Fibroblast of pulmonary artery (primary cell): Measurements from ENCODE around the gene CELSR2.

Experiments used
- DNase-seq: peaks from one replicate; pipeline ENCODE4 v3.0.0-alpha.2; 2010; ENCODE audit warnings: low read depth
- H3K4me3 ChIP-seq: replicated peaks from 2 replicates; pipeline ENCODE4 v1.5.1; 2011; ENCODE audit warnings: low read depth, mild to moderate bottlenecking, control low read depth, low read length, moderate library complexity
- TF ChIP-seq, protein P1 (sequence below): IDR thresholded peaks from 2 replicates; pipeline ENCODE4 v1.5.1; 2011; ENCODE audit warnings: mild to moderate bottlenecking, control low read depth, low read length, inconsistent platforms; ENCODE audit errors: missing control alignments

The CELSR2 gene

GRCh38 chr1:109256085-109256484 is 6.7 kb downstream of the CELSR2 start:
- TF ChIP-seq, protein P1, sequence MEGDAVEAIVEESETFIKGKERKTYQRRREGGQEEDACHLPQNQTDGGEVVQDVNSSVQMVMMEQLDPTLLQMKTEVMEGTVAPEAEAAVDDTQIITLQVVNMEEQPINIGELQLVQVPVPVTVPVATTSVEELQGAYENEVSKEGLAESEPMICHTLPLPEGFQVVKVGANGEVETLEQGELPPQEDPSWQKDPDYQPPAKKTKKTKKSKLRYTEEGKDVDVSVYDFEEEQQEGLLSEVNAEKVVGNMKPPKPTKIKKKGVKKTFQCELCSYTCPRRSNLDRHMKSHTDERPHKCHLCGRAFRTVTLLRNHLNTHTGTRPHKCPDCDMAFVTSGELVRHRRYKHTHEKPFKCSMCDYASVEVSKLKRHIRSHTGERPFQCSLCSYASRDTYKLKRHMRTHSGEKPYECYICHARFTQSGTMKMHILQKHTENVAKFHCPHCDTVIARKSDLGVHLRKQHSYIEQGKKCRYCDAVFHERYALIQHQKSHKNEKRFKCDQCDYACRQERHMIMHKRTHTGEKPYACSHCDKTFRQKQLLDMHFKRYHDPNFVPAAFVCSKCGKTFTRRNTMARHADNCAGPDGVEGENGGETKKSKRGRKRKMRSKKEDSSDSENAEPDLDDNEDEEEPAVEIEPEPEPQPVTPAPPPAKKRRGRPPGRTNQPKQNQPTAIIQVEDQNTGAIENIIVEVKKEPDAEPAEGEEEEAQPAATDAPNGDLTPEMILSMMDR: no peak
- no peak for DNase-seq
- H3K4me3 ChIP-seq: no peak overlapping the region

DNA sequence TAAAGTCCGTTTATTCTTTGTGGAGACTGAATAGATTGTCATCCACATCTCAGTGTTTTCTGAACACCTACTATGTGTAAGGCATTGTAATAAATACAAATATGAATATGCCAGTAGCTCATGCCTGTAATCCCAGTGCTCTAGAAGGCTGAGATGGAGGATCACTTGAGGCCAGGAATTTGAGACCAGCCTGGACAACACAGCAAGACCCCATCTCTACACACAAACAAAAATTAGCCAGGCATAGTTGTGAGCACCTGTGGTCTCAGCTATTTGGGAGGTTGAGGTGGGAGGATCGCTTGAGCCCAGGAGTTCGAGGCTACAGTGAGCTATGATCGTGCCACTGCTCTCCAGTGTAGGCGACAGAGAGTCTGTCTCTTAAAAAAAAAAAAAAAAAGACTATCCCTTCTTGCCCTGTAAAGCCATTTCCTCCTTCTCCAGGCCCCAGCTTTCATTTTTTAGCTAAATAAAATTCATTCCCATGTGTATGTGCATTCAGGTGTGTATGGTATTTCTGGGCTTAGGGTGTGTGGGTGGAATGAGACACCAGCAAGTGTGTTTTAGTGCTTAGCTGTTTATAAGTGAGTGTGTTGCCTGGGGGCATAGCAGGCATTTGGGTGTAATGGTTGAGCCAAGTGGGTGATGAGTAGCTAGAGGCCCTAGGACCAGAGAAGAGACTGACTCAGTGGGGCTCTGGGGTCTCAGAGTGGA is 7.8 kb downstream of the CELSR2 start:
- TF ChIP-seq, protein P1: no peak
- no peak for DNase-seq
- H3K4me3 ChIP-seq: no peak overlapping the region

DNA sequence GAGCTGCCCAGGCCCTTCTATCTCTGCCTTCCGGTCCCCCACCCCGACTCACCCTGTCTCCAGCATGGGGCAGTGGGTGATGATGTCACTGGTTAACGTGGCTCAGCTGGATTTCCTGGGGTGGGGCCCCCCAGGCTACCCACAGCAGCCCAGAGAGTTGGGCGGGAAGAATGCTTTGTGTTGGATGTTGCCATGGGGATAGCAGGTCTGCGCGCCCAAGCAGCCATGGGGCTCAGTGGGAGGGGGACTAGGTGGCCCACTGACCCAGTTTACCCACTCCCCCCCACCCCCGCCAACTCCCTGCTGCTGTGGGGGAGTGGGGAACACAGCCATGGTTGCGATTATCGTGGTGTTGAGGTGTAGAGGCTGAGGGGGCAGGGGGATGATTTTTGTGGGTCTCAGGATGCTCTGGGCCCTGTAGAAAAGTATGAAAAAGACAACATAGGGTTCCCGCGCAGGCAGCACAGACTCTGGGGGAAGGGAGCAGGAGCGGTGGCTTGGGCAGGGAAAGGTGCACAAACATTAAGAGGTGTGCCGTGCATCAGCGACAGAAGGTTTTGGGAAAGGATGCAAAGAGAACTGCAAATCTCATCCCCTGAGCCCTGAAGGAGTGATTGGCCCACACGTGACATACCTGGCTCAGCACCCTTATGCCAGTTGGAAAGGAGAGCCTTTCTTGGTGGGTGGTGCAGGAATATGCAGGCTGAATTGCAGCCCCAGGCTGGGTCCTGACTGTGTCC is 8.5 kb downstream of the CELSR2 start:
- H3K4me3 ChIP-seq: no peak overlapping the region
- TF ChIP-seq, protein P1: no peak
- DNase-seq: no peak

DNA sequence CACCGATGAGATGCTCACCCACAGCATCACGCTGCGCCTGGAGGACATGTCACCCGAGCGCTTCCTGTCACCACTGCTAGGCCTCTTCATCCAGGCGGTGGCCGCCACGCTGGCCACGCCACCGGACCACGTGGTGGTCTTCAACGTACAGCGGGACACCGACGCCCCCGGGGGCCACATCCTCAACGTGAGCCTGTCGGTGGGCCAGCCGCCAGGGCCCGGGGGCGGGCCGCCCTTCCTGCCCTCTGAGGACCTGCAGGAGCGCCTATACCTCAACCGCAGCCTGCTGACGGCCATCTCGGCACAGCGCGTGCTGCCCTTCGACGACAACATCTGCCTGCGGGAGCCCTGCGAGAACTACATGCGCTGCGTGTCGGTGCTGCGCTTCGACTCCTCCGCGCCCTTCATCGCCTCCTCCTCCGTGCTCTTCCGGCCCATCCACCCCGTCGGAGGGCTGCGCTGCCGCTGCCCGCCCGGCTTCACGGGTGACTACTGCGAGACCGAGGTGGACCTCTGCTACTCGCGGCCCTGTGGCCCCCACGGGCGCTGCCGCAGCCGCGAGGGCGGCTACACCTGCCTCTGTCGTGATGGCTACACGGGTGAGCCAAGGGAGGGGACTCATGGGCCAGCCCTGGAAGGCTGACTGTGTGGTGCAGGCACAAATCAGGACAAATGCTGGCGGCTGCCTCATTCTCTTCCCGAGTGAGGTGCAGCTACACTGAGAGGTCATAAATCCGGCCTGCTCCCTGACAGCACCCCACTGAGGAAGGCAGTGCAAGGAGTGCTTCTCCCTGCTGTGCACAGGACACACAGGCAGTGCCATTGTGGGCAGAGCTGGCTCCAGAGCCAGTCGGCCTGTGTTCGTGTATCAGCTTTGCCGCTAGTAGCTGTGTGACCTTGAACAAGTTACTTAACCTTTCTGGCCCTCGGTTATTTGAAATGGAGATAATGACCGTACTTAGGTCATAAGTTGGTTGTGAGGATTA is 9.4 kb downstream of the CELSR2 start:
- DNase-seq: no peak

GRCh38 chr1:109259674-109260557 is 10.6 kb downstream of the CELSR2 start:
- H3K4me3 ChIP-seq: no peak overlapping the region
- no peak for DNase-seq
- TF ChIP-seq, protein P1: no peak

More for the DNA sequence above, 9.4 kb downstream of the CELSR2 start:
- TF ChIP-seq, protein P1: no peak
- no peak overlapping the region for H3K4me3 ChIP-seq

GRCh38 chr1:109261006-109261405 is 11.7 kb downstream of the CELSR2 start:
- TF ChIP-seq, protein P1: no peak
- DNase-seq: no peak
- no peak overlapping the region for H3K4me3 ChIP-seq
